Epidermal melanocyte (primary cell): ENCODE results near the gene MTFP1.
A peak's percentile ranks its signal among the peaks of the same experiment; 100 is the strongest.
"Not testable (repeated sequence)": the region's sequence is repeated elsewhere in the genome, so short reads cannot be mapped to it uniquely, and the experiment has no call there.

Source experiments
- DNase-seq: peaks from one replicate; pipeline ENCODE4 v3.0.0; 2011; ENCODE audit warnings: low spot score; ENCODE audit not compliant: insufficient read length

The MTFP1 gene

DNA sequence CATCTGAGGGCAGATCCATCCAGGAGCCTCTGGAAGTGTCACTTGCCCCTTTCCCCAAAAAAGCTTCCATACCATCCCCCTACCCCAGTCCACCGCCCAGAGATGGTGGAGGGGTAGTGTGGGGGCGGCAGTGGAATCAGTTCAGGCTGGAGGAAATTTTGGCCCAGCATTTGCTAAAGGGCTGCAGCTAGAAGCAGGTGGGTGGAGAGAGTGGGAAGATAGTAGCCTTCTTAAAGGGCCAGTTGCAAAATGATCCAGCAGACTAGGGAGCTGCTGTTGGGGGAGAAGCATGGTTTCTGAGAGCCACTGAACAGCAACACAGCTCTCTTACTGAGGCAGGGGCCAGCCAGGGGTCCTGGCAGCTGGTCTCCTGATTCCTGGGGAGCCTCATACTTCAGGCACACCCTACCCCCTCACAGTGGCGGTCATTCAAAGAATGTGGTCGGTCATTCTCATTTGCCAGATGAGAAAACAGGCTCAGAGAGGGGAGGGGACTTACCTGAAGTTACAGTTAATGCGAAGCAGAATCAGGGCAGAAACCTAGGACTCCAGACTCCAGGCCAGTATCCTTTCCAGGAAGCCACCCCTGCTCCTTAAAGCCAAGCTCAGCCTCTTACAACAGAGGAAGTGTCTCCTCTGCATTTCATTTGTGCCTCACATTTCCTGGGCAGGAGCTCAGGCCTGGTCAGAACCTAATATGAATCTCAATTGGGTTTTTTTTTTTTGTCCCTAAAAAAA, 23.4 kb upstream of the MTFP1 start:
- DNase-seq, result no peak

DNA sequence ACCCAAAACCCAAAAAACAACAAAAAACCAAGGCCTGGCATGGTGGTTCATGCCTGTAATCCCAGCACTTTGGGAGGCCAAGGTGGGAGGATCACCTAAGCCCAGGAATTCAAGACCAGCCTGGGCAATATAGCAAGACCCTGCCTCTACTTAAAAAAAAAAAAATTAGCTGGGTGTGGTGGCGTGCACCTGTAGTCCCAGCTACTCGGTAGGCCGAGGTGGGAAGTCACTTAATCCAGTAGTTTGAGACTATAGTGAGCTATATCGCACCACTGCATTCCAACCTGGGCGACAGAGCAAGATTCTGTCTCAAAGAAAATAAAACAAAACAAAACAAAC, 22.8 kb upstream of the MTFP1 start:
- DNase-seq, result not testable (repeated sequence)

DNA sequence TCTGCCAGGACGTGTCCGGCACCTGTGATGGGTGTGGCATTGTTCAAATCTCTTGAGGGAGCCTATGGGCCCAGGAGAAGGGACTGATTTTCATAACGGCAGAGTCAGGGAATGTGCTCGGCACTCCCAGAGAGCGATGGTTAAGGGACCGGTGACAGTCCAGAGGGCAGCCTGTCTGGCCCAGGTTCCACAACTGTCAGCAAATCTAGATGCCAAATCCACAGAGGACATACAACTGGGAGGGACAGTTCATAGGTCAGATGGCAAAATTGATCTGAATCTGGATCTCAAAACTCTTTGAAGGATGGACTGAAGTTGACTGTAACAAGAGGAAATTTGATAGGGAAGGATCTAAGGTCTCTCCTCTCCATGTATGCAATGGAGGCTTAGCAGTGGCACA, 21.3 kb upstream of the MTFP1 start:
- no peak for DNase-seq

DNA sequence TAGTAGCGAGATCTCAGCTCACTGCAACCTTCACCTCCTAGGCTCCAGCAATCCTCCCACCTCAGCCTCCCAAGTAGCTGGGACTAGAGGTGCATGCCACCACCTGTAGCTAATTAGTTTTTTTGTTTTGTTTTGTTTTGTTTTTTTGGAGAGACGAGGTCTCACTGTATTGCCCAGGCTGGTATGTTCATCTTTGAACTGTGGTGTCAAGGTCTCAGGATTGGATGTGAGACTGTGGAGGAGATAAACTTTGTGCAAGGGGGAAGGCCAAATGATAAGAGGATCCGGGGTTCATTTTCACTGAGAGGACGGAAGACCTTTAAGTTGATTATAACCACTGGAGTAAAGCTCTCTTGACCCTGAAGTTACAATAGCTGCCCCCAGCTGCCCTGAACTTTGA, 19.8 kb upstream of the MTFP1 start:
- no peak for DNase-seq

GRCh38 chr22:30406400-30406799, 19.2 kb upstream of the MTFP1 start:
- no peak for DNase-seq

DNA sequence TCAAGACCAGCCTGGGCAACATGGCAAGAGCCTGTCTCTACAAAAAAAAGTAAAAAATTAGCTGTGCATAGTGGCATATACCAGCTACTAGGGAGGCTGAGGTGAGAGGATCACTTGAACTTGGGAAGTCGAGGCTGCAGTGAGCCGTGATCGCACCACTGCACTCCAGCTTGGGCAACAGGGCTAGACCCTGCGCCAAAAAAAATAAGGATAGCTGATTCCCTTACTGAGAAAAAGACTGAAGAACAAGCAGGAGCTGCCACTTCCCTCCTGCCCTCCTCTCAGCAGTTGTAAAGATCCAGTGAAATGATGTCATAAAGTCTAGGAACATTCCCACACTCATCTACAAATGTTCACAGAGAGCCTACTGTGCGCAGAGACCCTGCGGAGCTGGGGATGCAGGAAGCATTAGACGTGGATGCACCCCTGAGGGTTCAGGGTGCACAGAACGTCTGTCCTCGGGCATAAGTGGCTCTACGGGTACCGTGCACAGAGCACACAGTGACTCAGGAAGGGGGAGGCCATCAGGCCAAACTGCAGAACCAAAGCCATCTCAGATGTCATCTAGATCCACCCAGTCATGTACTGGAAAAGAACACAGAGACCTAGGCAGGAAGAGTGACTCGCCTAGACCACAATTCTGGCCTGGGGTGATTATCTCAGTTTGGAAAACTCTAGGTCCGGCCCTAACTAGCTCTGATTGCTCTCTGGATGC, 17.0 kb upstream of the MTFP1 start:
- no peak for DNase-seq

GRCh38 chr22:30411780-30412179, 13.8 kb upstream of the MTFP1 start:
- no peak for DNase-seq

GRCh38 chr22:30413001-30413400, 12.6 kb upstream of the MTFP1 start:
- no peak for DNase-seq

DNA sequence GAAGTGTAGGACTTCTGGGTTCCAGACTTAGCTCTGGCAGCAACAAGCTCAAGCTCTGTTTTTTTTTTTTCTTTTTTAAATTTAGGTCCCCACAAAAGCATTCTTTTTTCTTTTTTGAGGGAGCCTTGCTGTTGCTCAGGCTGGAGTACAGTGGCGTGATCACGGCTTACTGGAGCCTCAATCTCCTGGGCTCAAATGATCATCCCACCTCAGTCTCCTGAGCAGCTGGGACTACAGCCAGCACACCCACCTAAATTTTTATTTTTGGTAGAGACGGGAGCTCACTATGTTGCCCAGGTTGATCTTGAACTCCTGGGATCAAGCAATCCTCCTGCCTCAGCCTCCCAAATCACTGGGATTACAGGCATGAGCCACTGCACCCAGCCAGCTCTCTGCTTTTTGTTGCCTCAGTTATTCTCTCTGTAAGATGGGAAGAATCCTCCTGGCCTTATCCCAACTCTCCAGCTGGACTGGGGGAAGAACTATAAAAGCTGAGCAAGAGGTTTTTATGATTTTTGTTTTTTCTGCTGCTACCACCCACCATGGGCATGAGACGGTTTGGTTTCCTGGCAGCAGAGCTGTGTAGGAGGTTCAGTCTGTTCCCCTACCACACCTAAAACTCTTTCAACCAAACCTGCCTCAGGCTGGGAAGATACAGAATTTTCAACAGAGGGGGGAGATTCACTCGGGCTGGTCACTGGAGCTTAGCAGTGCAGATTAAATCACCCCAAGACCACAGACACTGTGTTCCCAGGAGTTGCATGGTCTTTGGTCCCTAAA, 11.6 kb upstream of the MTFP1 start:
- DNase-seq, result no peak

- DNase-seq, result no peak
These were observed 11.0 kb upstream of the MTFP1 start for GRCh38 chr22:30414525-30415047.

DNA sequence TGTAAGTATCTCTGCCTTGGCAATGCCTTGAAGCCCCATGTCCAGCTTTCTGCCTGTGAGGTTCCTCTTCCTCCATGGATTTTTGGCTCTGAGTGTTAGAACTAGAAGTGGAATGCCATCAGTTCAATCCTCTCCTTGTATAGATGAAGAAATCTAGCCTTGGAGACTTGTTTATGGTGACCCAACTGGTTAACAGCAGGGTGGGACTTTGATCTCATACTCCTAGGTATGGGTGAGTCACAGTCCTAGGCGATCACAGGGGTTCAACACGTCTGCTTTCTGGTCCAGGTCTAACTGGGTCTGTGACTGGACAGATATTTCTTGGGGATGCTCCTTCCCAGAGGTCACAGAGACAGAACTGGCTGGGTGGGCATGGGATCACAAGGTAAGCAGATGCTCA, 9.2 kb upstream of the MTFP1 start:
- no peak for DNase-seq

- DNase-seq, result no peak
These were observed 8.7 kb upstream of the MTFP1 start for GRCh38 chr22:30416837-30417236.

DNA sequence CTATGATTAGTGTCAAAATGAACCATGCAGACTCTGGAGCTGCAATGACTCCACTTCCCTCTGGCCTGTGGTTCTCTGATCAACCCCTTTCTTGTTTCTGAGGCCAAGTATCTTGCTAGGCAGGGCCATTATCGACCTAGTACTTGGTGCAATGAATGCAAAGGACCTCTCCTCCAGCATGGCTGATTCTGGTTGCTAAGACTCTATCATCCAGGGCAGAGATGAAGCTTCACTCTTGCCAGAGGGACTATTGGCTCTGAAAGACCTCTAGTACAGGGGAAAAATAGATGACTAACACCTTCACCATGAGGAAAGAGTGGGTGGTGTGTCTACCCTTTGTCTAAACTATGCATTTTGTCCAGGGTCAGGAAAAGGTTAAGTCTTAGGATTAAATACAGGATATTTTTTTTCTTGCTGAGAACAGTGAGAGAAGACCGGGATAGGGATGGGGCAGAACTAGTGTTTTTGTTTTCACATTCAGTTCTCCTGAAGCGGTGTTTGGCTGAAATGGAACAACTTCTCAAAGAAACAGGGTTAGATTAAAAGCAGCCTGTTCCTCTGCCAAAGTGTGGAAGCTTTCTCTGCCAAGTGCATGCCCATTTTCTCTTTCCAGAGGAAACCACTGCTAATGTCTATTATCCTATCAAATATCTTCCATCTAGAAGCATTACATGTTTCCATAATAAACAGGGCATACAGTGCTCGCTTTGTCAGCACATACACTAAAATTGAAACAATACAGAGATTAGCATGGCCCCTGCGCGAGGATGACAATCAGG, 5.0 kb upstream of the MTFP1 start:
- DNase-seq, result no peak

DNA sequence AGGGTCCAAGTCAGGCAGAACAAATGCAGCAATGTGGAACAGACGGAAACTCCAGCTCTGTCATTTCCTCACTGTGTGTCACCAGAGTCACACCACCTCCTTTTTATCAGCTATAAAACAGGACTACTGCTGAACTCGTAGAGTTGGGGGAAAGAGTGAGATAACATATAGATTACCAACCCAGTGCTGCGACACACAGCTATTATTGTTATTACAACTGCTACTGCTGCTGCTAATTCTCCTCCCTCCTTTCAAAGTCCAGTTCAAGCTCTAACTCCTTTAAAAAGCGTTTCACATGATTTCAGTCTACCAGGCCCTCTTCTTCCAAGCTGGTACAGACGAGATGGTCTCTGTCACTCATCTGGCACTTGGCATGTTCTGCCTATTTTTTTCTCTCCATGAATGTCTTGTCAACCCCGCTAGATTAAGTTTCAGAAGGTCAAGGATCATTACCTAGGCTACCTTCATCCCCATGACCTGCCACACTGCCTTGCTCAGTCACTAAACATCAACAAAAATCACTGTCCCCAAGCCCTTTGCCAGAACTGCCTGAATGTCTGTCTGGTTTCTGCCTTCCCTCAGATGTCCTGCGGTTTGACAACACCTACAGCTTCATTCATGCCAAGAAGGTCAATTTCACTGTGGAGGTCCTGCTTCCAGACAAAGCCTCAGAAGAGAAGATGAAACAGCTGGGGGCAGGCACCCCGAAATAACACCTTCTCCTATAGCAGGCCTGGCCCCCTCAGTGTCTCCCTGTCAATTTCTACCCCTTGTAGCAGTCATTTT, 3.7 kb upstream of the MTFP1 start:
- no peak for DNase-seq

GRCh38 chr22:30422481-30423300, 2.9 kb upstream of the MTFP1 start:
- DNase-seq, result no peak

DNA sequence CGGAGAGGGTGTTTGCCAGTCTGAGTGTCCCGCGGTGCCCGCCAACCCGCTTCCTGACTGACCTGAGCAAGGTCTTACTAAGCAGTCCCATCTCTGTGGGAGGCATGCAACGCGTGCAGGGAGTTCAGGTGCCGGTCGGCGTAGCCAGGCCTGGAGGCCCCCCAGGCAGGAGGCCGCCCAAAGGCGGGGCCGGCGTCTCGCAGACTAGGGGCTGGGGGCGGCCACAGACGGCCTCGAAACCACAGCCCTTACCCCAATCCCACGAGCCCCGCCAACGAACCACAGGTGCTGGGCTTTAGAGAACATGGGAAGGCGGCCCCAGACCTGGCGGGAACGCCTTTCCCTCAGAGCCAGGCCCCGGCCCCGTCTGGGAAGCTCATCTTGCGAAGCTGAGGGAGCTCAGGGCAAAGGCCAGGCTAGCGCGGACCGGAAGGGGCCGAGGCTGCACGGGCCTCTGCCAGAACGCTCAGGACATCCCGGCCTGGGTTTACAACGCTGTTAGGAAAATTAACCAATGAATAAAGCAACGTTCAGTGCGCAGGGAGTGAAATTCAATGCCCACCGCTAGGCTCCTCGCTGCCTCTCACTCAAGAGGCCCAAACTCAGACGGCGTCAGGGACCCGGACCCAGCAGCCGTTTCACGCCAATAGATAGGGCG, 2.1 kb upstream of the MTFP1 start:
- no peak for DNase-seq

- DNase-seq, result peak; percentile 94
These were observed 1.5 kb upstream of the MTFP1 start for GRCh38 chr22:30423959-30424533.

GRCh38 chr22:30424534-30425326, 838 bp upstream of the MTFP1 start:
- no peak for DNase-seq
